HL-60 (cell line): ENCODE results near the gene SEPTIN14.
"Not testable (repeated sequence)": the region's sequence is repeated elsewhere in the genome, so short reads cannot be mapped to it uniquely, and the experiment has no call there.

Experiments
- DNase-seq, 2 experiments: peaks; one replicate each; pipeline ENCODE4 v3.0.0-alpha.2; 2010 to 2020; ENCODE audit warnings: low read depth in 1 of 2, low spot score in 1 of 2
- H3K27ac ChIP-seq: fragments of 250-450 bp; sonication (Bioruptor Pico); replicated peaks from 2 replicates; pipeline ENCODE4 v1.5.1; 2020; ENCODE audit warnings: mild to moderate bottlenecking, moderate library complexity
- H3K27me3 ChIP-seq: fragments of 250-450 bp; sonication (Bioruptor Pico); 2 replicates; pipeline ENCODE4 v1.5.1; 2021; ENCODE audit warnings: mild to moderate bottlenecking, moderate library complexity; ENCODE audit not compliant: insufficient read depth, poor library complexity, severe bottlenecking
- H3K4me3 ChIP-seq: replicated peaks from 2 replicates; pipeline ENCODE4 v1.5.1; 2011; ENCODE audit warnings: mild to moderate bottlenecking, control low read depth, low read length; ENCODE audit not compliant: insufficient read depth
- GABPA ChIP-seq: IDR thresholded peaks from 2 replicates; pipeline ENCODE4 v1.6.1; 2012; ENCODE audit warnings: low read depth
- POLR2AphosphoS5 ChIP-seq: IDR thresholded peaks from 2 replicates; pipeline ENCODE4 v1.6.1; 2012; ENCODE audit warnings: low read depth
- REST ChIP-seq: IDR thresholded peaks from 2 replicates; pipeline ENCODE4 v1.6.1; 2012; ENCODE audit warnings: low read depth; ENCODE audit not compliant: insufficient replicate concordance
- SPI1 ChIP-seq: IDR thresholded peaks from 2 replicates; pipeline ENCODE4 v1.6.1; 2012; ENCODE audit warnings: low read depth, mild to moderate bottlenecking, borderline replicate concordance
- long read RNA-seq: library from polyadenylated mRNA; unstranded; transcript quantifications from one replicate; pipeline ENCODE4 v2.0.0, GENCODE V29; 2020
- TF ChIP-seq, protein P1 (sequence below): IDR thresholded peaks from one replicate; pipeline ENCODE4 v1.5.1; 2011; ENCODE audit warnings: low read length, control low read depth, inconsistent platforms; ENCODE audit not compliant: insufficient read depth

SEPTIN14 gene
- long read RNA-seq = 0 reads

- H3K27me3 ChIP-seq, H3K27ac ChIP-seq, DNase-seq, H3K4me3 ChIP-seq: not testable (repeated sequence)
Observed at GRCh38 chr7:55862652-55863051, at the start of gene SEPTIN14. Gene SEPTIN14, minus strand, starts transcription at chr7:55862752. Its CDS starts 756 bp downstream, at chr7:55861996.

- Histone ChIP-seq H3K4me3 (no peak overlapping the region), H3K27me3 (no peaks in the 10 kb centered on the region), H3K27ac (no peak overlapping the region)
- DNase-seq = no peak
- TF ChIP-seq POLR2AphosphoS5 = no peak
- TF ChIP-seq, protein P1, sequence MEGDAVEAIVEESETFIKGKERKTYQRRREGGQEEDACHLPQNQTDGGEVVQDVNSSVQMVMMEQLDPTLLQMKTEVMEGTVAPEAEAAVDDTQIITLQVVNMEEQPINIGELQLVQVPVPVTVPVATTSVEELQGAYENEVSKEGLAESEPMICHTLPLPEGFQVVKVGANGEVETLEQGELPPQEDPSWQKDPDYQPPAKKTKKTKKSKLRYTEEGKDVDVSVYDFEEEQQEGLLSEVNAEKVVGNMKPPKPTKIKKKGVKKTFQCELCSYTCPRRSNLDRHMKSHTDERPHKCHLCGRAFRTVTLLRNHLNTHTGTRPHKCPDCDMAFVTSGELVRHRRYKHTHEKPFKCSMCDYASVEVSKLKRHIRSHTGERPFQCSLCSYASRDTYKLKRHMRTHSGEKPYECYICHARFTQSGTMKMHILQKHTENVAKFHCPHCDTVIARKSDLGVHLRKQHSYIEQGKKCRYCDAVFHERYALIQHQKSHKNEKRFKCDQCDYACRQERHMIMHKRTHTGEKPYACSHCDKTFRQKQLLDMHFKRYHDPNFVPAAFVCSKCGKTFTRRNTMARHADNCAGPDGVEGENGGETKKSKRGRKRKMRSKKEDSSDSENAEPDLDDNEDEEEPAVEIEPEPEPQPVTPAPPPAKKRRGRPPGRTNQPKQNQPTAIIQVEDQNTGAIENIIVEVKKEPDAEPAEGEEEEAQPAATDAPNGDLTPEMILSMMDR = no peak
- no peak for TF ChIP-seq SPI1
- no peak for TF ChIP-seq GABPA
- no peak for TF ChIP-seq REST
Observed at GRCh38 chr7:55903985-55904759, 41.6 kb upstream of the SEPTIN14 start.

DNA sequence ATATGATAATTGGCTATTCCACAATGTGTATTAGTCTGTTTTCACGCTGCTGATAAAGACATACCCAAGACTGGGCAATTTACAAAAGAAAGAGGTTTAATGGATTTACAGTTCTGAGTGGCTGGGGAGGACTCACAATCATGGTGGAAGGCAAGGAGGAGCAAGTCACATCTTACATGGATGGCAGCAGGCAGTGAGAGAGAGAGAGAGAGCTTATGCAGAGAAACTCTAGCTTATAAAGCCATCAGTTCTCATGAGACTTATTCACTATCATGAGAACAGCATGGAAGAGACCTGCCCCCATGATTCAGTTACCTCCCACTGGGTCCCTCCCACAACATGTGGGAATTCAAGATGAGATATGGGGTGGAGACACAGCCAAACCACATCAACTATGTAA, 38.5 kb upstream of the SEPTIN14 start:
- DNase-seq, H3K27ac ChIP-seq, H3K4me3 ChIP-seq, H3K27me3 ChIP-seq: not testable (repeated sequence)

DNA sequence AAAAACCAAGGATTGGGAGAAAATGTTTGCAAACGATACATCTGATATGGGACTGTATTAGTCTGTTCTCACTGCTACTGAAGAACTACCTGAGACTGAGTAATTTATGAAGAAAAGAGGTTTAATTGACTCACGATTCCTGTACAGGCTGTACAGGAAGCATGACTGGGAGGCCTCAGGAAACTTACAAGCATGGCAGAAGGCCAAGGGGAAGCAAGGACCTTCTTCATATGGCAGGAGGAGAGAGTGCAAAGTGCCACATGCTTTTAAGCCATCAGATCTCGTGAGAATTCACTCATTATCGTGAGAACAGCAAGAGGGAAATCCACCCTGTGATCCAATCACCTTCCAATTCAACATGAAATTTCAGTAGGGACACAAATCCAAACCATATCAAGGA, 35.7 kb upstream of the SEPTIN14 start:
- DNase-seq = peak in 1 of 2 experiments; percentile 7
- TF ChIP-seq GABPA (no peak), SPI1 (no peak), REST (no peak), POLR2AphosphoS5 (no peak)
- TF ChIP-seq, protein P1 = no peak
- Histone ChIP-seq H3K27me3 (no peaks in the 10 kb centered on the region), H3K4me3 (no peak overlapping the region), H3K27ac (no peak overlapping the region)

GRCh38 chr7:55895021-55895420, 32.5 kb upstream of the SEPTIN14 start:
- DNase-seq = no peak
- Histone ChIP-seq H3K4me3 (no peak overlapping the region), H3K27me3 (no peaks in the 10 kb centered on the region), H3K27ac (no peak overlapping the region)
- TF ChIP-seq POLR2AphosphoS5 = no peak
- no peak for TF ChIP-seq GABPA
- TF ChIP-seq SPI1 = no peak
- TF ChIP-seq REST = no peak
- TF ChIP-seq, protein P1 = no peak
